Hematopoietic multipotent progenitor cell treated with erythropoietin and hydrocortisone succinate and interleukin-3 and kit ligand, for 6 days (in vitro differentiated cells): ENCODE results near the gene ST6GALNAC6.
"Not testable (repeated sequence)": the region's sequence is repeated elsewhere in the genome, so short reads cannot be mapped to it uniquely, and the experiment has no call there.

Experiments
- DNase-seq: peaks from one replicate; pipeline ENCODE4 v3.0.0-alpha.2; 2015

The ST6GALNAC6 gene

DNA sequence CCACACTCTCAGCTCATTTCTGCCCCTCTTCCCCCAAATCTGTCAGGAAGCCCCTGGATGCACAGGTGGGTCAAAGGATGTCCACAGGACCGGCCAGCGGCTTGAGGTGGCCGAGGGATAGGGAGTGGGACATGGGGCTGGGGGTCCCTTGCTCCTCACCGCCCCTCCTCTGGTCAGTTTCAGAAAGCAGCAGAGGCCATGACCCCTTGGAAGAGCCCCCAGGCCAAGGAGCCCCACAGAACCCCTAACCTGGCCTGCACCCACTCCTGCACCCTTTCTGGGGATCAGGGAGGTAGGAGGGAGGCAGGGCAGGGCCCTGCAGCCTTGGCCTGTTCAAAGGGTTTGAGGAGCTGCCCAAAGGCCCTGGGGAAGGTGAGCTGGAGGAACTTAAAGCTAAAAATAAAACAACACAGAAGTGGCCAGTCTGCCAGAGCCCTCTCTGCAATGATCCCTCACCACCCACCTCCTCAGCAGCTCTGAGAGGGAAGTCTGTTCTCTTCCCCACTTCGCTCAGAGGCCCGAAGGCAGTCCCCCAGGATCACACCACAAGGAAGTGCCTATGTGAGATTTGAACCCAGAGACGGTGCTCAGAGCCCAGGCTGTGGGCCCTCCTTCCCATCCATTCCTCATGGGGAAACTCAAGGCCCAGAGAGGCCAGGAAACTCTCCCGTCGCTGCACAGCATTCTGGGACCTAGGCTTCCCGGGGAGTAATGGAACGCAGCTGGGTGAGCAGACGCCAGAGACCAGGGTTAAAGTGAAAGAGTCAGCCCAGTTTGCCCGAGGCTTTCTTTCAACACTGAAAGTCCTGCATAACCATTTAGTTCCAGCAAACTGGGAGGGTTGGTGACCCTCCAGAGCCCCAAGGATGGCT is 45.9 kb downstream of the ST6GALNAC6 start:
- no peak for DNase-seq

DNA sequence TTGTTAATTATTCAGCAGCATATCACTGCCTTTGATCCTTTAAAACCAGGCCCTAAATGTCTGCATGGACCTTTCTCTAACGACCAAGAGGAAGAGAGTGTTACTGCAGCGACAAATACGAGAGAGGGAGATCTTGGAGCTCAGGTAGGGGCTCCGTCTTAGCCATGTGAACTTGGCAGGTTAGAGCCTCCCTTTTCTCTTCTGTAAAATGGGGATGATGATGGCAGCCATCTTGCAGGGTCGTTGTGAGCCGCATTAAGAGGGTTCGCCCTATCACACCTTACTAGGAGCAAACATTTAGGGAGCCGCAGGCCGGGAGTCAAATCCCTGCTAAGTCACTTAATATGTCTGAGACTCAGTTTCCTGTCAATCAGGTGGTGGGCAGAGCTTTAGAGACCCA is 46.6 kb downstream of the ST6GALNAC6 start:
- DNase-seq = no peak

DNA sequence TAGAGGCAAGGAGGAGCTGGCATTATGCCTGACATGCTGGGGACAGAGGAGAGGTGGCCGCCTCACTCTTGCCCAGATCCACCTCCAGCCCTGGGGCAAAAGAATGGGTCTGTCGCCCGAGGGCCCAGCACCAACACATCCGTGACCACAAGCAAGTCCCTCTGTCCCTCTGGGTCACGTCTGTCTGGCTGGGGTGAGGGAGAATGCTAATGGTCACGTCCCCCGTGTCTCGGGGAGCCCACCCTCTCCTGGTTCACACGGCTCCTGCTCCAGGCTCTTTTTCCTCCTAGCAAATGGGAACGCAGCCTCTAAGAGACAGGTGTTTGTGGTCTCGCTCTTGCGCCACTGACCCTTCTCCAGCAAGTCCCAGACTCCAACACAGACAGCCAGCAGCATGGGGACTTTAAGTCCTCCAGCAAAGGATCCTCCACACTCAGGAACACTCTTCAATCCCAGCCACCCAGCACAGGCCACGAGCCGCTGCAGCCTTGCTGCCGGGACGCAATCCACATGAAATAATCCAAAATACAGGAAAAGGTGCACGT is 49.0 kb downstream of the ST6GALNAC6 start:
- no peak for DNase-seq

DNA sequence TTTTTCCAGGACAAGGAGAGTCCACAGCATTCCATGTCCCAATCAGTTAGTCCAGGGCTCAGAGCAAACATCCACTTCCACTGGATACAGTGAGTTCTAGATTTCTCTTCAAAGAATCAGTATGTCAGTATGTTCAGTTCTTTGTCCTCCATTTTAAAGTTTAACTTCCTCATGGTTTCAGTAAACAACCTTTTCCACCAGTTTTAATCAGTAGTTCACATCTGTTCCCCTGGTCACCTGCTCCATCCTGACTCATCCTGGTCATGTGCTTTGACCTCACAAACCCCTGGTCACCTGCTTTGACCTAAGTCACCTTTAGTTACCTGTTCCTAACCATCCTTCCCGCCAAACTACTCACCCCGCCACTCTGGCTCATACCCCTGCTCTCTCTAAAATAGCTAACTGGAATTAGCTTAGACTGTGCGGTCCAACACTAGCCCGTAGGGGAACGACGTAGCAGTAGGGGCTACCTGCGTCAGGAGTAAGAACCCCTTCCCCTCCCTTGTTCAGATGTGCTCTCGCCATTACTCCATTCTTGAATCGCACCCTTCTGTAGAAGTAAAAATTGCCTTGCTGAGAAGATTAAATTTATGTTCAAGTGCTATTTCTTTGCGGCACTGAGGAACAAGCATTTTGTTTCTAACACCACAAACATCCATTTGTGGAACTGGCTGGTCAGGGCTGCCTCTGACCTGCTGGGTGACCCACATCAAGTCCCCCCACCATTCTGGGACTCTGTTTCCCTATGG is 50.5 kb downstream of the ST6GALNAC6 start:
- no peak for DNase-seq

DNA sequence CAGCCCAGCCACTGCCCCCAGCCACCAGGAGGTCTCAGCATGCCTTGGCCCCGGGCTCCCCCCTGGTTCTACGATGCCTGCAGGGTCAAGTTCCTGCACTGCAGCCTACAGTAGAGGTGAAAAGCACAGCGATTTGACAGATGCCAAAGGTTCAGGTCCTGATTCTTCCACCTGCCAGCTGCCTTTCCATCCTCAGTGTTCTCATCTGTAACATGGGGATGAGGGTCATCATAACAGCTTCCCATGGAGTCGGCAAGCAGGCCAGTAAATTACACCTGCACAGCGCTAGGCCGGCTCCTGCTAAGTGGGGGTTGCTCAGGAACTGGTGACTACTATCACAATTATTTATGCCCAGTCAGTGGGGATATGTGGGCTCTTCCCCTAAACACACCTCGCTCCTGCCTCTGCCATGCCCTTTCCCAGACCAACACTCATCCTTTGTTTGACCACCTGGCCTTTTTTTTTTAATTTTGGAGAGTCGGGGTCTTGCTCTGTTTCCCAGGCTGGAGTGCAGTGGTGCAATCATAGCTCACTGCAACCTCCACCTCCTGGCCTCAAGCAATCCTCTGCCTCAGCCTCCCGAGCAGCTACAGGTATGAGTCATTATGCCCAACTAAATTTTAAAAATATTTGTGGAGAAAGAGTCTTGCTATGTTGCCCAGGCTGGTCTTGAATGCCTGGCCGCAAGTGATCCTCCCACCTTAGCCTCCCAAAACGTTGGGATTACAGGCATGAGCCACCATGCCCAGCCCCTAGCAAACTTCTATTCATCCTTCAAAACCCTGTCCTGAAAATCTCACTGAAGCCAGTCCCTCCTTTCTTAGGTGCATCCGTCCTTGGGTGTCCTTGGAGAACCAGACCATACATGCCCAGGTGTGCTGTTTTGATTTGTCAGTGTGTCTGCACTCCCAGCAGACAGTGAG is 51.3 kb downstream of the ST6GALNAC6 start:
- DNase-seq = no peak

DNA sequence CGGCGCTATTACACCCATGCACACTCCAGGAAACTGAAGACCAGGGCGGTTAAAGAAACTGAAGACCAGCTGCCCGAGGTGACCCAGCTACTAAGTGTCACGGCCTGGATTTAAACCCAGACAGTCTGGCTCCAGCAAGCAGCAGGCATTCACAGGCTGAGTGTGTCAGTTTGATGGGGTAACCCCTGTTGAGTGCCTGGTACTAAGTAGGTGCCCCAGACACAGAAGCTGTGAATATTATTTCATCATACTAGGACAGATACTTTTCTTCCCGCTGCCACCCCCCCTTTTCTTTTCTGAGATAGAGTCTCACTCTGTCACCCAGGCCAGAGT is 52.3 kb downstream of the ST6GALNAC6 start:
- DNase-seq = no peak

DNA sequence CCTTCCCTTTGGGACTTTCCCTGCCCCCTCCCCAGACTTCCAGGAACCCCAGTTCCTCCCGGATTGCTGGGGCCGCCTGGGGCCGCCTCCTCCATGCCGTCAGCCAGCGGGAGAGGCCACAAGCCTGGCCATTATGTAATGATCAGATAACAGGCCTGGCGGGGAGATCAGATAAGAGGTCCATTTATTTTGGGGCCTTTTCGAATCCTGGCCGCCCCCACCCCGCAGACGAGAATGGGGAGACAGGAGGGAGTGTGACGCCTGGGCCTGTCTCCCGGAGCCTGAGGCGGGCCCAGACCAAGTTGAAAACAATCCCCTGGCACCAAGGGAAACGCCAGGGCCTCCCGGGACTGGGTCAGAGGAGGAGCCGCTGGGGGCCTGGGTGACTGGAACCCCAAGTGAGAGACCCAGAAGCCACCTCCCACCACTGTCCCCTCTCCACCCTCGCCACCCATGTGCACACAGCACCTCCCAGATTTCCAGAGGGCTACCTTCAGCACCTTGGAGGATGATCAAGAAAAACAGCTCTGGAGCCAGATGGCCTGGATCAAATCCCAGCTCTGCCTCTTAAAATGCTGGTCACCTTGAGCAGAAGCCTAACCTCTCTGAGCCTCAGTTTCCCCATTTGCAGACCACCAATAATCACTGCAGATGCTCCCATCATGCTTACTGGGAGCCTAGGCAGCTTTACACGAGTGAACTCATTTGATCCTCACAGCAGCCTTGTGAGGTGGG is 52.8 kb downstream of the ST6GALNAC6 start:
- peak; percentile 37 for DNase-seq

DNA sequence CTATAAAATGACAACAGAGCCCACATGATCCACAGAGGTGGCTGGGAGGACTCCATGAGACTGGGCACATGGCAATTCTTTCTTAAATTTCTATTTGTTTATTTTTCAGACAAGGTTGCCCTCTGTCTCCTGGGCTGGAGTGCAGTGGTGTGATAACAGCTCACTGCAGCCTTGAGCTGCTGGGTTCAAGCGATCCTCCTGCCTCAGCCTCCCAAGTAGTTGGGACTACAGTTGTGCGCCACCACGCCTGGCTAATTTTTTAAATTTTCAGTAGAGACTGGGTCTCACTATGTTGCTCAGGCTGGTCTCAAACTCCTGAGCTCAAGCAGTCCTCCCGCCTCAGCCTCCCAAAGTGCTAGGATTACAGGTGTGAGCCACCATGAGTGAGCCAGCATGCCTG is 53.8 kb downstream of the ST6GALNAC6 start:
- DNase-seq = not testable (repeated sequence)

DNA sequence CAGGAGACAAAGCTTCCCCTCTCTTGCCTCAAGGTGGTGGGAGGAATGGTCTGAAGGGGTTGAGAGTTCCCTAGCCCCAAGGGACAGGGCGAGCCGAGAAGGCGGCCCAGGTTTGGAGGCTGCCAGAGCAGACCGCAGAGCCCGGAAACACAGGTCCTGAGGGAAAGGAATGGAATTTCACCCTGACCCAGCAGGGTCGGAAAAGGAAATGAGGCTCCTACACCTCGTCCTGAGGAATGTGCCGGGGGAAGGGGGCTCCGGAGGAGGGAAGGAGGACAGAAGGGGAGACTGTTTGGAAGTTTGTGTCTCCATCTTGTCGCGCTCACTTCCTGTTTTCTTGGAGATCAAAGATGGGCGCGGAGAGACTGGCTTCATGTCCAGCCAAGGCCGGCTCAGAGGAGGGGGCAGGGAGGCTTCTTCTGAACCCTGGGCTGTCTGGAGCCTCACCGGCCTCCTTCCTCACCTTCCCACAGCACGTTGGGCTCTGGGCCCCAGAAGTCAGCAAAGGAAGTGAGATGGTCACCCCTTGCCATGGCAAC is 54.5 kb downstream of the ST6GALNAC6 start:
- no peak for DNase-seq

DNA sequence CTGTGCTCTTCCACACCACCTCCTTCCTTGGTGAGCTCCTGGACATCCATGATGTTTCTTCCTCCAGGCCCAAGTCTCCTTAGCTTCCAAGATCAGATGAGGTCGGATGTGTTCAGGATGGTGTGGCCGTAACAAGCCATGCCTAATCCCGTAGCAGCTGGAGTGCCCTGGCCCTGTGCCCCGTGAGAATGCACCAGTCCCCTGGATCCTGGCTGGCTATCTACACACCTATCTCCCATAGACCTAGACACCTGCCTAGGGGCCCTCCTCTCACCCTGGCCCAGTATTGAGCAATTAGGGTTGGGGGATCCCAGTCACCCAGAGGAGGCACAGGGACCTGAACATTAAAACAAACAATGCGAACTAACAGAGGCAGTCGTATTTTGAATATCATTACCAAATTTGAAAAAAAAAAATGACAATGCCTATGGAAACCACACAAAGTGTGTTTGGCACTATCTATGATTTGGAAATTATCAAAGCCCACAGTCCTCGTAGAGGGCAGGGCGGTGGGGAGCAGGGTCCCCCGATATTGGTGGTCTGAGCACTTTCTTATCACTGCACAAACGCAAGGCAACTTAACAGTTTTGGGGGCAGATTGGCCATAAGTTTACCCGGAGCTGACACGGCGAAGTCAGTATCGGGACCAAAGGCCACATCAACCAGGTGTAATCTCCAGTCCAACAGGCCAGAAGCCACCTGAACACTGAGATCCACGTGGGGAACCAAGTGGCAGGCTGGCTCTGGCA is 58.1 kb downstream of the ST6GALNAC6 start:
- peak; percentile 89 for DNase-seq

DNA sequence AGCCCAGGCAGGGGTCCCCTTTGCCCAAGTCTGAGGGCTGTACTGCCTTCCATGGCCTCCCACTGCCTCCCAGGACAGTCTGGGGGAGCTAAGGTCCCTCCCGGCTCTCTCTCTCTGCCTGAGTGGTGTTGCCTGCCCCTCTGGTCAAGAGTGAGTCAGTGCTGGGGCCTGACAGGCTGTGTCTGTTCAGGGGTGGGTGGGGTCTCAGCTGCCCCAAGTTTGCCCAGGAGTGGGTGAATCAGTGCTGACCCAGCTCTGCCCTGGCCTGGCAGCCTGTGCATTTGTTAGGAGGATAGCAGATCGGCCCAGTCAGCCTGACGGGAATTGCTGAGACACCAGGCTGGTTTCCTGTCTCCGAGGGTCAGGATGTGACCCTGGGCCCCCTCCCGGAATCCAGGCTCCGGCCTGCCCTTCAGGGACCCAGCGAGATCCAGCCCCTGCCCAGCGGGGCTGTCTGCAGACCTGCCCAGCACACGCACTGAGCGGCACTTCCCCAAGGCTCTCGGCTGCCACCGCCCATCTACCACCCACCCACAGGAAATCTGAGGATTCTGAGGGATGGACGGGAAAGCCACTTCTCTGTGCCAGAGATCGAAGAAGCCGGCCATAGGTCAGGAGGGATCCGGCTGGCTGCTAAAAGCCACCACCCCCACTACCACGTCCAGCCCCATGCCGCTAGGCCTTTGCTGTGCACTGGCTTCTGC is 60.9 kb downstream of the ST6GALNAC6 start:
- no peak for DNase-seq

DNA sequence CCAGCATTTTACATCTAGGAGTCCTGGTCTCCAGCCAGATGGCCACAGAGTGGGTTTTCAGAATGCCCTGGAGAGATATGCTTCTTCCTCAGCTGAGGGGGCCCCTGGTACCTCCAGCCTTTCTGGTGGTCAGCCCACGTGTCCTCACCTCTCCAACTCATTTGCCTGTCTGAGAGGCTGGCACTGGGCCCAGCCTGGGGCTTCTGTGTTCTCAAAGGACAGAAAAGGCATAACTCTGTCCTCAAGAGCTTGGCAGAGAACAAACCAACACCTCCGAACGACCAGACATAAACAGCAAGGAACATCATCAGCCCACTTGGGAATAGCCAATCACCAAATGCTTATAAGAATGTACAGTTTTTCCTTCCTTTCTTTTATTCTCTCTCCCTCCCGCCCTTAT is 62.1 kb downstream of the ST6GALNAC6 start:
- no peak for DNase-seq

DNA sequence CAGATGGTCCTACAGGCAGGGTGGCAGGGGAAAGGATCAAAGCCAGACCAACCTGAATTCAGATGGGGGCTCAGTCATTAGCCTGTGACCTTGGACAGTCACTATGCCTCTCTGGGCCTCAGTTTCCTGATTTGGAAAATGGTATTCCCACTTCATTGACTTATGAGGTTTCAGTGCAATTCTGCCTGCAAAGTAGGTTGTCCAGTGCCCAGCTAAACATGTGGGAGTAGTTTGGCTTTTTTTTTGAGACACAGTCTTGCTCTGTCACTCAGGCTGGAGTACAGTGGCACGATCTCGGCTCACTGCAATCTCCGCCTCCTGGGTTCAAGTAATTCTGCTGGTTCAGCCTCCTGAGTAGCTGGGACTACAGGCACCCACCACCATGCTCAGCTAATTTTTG is 62.8 kb downstream of the ST6GALNAC6 start:
- not testable (repeated sequence) for DNase-seq

DNA sequence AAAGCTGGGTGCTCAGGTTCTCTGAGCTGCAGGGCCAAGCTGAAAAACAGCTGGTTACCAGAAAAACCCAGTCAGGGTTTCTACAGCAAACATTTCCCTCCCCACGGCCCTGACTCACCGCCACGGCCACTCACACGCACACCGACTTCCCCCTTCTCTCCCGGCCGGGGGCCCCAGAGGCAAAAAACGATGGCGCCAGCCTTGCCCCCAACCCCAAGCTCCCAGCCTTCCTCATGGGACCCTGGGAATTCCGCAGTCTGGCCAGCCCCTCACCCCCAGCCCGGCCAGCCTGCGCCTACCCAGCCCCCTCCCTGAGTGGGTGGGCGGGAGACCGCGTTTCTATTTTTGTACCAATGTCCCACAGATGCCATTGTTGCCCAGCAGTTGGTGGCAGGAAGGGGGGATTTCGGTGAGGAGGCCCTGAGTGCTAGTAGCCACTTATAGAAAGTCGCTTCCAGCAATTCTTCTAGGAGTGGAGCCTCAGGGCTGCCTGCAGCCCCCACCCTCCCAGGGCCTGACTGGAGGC is 63.3 kb downstream of the ST6GALNAC6 start:
- DNase-seq = no peak
